HEK293 (cell line): ENCODE results near the gene NOL4L.

Experiments used
- CTCF ChIA-PET: fragments of 350-600 bp; formaldehyde crosslinking; extraction: SDS; loops from one replicate; lab custom pipeline; 2021; ENCODE audit warnings: antibody characterized with exemption; lab: Yijun Ruan, JAX
- POLR2A ChIA-PET: fragments of 300-600 bp; formaldehyde crosslinking; extraction: SDS; loops from one replicate; lab custom pipeline; 2020; ENCODE audit warnings: antibody characterized with exemption, inconsistent platforms; lab: Yijun Ruan, JAX
- H3K27ac ChIP-seq: fragments of 200-500 bp; sonication (Bioruptor generic); 2 replicates; pipeline ENCODE4 v1.5.1; 2014; ENCODE audit warnings: low read depth, low read length, control low read depth, inconsistent platforms; ENCODE audit errors: extremely low read depth
- H3K36me3 ChIP-seq, 2 experiments: fragments of 200-500 bp in 1 of 2; sonication (Bioruptor generic) in 1 of 2; 1 replicate in 1 of 2; 2 replicates in 1 of 2; pipeline ENCODE4 v1.5.1; 2014 to 2017; ENCODE audit warnings: inconsistent platforms in 2 of 2, low read length in 2 of 2; ENCODE audit not compliant: control insufficient read depth in 2 of 2, insufficient read depth in 1 of 2
- H3K4me1 ChIP-seq: fragments of 200-500 bp; sonication (Bioruptor generic); 2 replicates; pipeline ENCODE4 v1.5.1; 2014; ENCODE audit warnings: mild to moderate bottlenecking, low read length, inconsistent platforms; ENCODE audit not compliant: control insufficient read depth, insufficient read depth
- H3K4me3 ChIP-seq: 2 replicates; pipeline ENCODE4 v1.5.1; 2011; ENCODE audit warnings: low read depth, mild to moderate bottlenecking, control low read depth, low read length, moderate library complexity
- H3K9me3 ChIP-seq: fragments of 200-500 bp; sonication (Bioruptor generic); 2 replicates; pipeline ENCODE4 v1.5.1; 2014; ENCODE audit warnings: low read depth, low read length, inconsistent platforms; ENCODE audit not compliant: control insufficient read depth, insufficient read depth
- GLIS2 ChIP-seq: fragments of 450-650 bp; formaldehyde crosslinking; IDR thresholded peaks from 2 replicates; pipeline ENCODE4 v1.5.1; 2016; ENCODE audit warnings: missing biosample characterization, missing genetic modification characterization
- KLF10 ChIP-seq: fragments of 450-650 bp; IDR thresholded peaks from 2 replicates; pipeline ENCODE4 v1.5.1; 2018; ENCODE audit warnings: missing biosample characterization, mild to moderate bottlenecking, missing genetic modification characterization
- PRDM1 ChIP-seq: fragments of 450-650 bp; formaldehyde crosslinking; IDR thresholded peaks from 2 replicates; pipeline ENCODE4; 2016; ENCODE audit warnings: missing biosample characterization, missing genetic modification characterization
- SALL2 ChIP-seq: fragments of 450-650 bp; formaldehyde crosslinking; IDR thresholded peaks from 2 replicates; pipeline ENCODE4 v1.5.0; 2017; ENCODE audit warnings: missing biosample characterization, mild to moderate bottlenecking, missing genetic modification characterization, borderline replicate concordance
- SCRT2 ChIP-seq: fragments of 450-650 bp; formaldehyde crosslinking; IDR thresholded peaks from 2 replicates; pipeline ENCODE4 v1.5.1; 2016; ENCODE audit warnings: missing biosample characterization, missing genetic modification characterization
- ZBTB6 ChIP-seq: fragments of 450-650 bp; formaldehyde crosslinking; IDR thresholded peaks from 2 replicates; pipeline ENCODE4 v1.5.1; 2017; ENCODE audit warnings: missing biosample characterization, missing genetic modification characterization
- ZIC2 ChIP-seq: fragments of 450-650 bp; formaldehyde crosslinking; IDR thresholded peaks from 2 replicates; pipeline ENCODE4 v1.5.1; 2016; ENCODE audit warnings: missing biosample characterization, missing genetic modification characterization
- ZNF121 ChIP-seq: fragments of 450-650 bp; formaldehyde crosslinking; IDR thresholded peaks from 2 replicates; pipeline ENCODE4 v1.5.1; 2016; ENCODE audit warnings: missing biosample characterization, missing genetic modification characterization
- ZNF148 ChIP-seq: fragments of 450-650 bp; formaldehyde crosslinking; IDR thresholded peaks from 2 replicates; pipeline ENCODE4 v1.5.0; 2017; ENCODE audit warnings: missing biosample characterization, missing genetic modification characterization, borderline replicate concordance
- ZNF398 ChIP-seq: fragments of 450-650 bp; formaldehyde crosslinking; IDR thresholded peaks from 2 replicates; pipeline ENCODE4 v1.5.1; 2017; ENCODE audit warnings: missing biosample characterization, missing genetic modification characterization
- ZNF48 ChIP-seq: fragments of 450-650 bp; formaldehyde crosslinking; IDR thresholded peaks from 2 replicates; pipeline ENCODE4 v1.5.1; 2016; ENCODE audit warnings: missing biosample characterization, missing genetic modification characterization
- ZNF521 ChIP-seq: fragments of 450-650 bp; formaldehyde crosslinking; IDR thresholded peaks from 2 replicates; pipeline ENCODE4 v1.5.1; 2017; ENCODE audit warnings: missing biosample characterization, mild to moderate bottlenecking, missing genetic modification characterization
- ZNF529 ChIP-seq: fragments of 450-650 bp; formaldehyde crosslinking; IDR thresholded peaks from 2 replicates; pipeline ENCODE4 v1.5.1; 2017; ENCODE audit warnings: missing genetic modification characterization, missing biosample characterization; ENCODE audit not compliant: insufficient replicate concordance
- ZNF585B ChIP-seq: fragments of 450-650 bp; formaldehyde crosslinking; IDR thresholded peaks from 2 replicates; pipeline ENCODE4 v1.5.1; 2016; ENCODE audit warnings: missing biosample characterization, missing genetic modification characterization
- ZNF623 ChIP-seq: fragments of 450-650 bp; formaldehyde crosslinking; IDR thresholded peaks from 2 replicates; pipeline ENCODE4 v1.5.1; 2016; ENCODE audit warnings: missing biosample characterization, missing genetic modification characterization

The NOL4L gene

GRCh38 chr20:32462900-32463641, 122.1 kb downstream of the NOL4L start:
- H3K9me3 ChIP-seq = no peaks in the 10 kb centered on the region
- peaks cover 0 to 4% of the 10 kb centered on the region in 2 experiments; a peak in 1 of 3 replicates for H3K36me3 ChIP-seq
- H3K27ac ChIP-seq = no peak overlapping the region
- ChIA-PET POLR2A (no interaction called here), CTCF (no interaction called here)
- no peak overlapping the region for H3K4me3 ChIP-seq
- no peak for TF ChIP-seq ZNF521
- no peak for TF ChIP-seq ZBTB6 (tag by site-specific recombination)
- no peak for TF ChIP-seq KLF10 (tag by site-specific recombination)
- no peak for TF ChIP-seq ZNF529 (tag by site-specific recombination)
- TF ChIP-seq ZNF623 = no peak
- TF ChIP-seq GLIS2 (tag by site-specific recombination) = 0 out of 2 replicates have a peak, but pooled peaks have one; percentile 18
- no peak for TF ChIP-seq ZNF48 (tag by site-specific recombination)
- TF ChIP-seq SCRT2 (tag by site-specific recombination) = no peak
- TF ChIP-seq SALL2 (tag by site-specific recombination) = no peak
- no peak for TF ChIP-seq ZNF121
- TF ChIP-seq ZNF585B (tag by site-specific recombination) = no peak
- no peak for TF ChIP-seq ZNF398
- TF ChIP-seq ZIC2 (tag by site-specific recombination) = peak; percentile 90
- no peak for TF ChIP-seq PRDM1 (tag by site-specific recombination)
- no peaks in the 10 kb centered on the region for H3K4me1 ChIP-seq

GRCh38 chr20:32461836-32462600, 123.1 kb downstream of the NOL4L start:
- POLR2A ChIA-PET = no interaction called here
- 0 out of 2 replicates have a peak, but pooled peaks have one; percentile 10 for TF ChIP-seq ZIC2 (tag by site-specific recombination)
- no peak for TF ChIP-seq ZNF148 (tag by site-specific recombination)
- H3K36me3 ChIP-seq = peaks cover 0 to 4% of the 10 kb centered on the region in 2 experiments; a peak in 1 of 3 replicates
- CTCF ChIA-PET = no interaction called here
- no peaks in the 10 kb centered on the region for H3K9me3 ChIP-seq
- H3K4me1 ChIP-seq = no peaks in the 10 kb centered on the region; the same call in 1 of the 2 replicates
- H3K4me3 ChIP-seq = no peak overlapping the region
- H3K27ac ChIP-seq = no peak overlapping the region
